ENCODE measurements around the gene DENND2C. TPM values are rescaled to one million over a fixed set of nuclear protein-coding genes. Genes with fewer than 3 reads are reported as not detected.
A peak's percentile ranks its signal among the peaks of the same experiment; 100 is the strongest.
"Not testable (repeated sequence)": the region's sequence is repeated elsewhere in the genome, so short reads cannot be mapped to it uniquely, and the experiment has no call there.

DENND2C gene
- total RNA-seq, 3 donors from 2014 or later (not counting 1 experiment from before 2014, with no cell fraction given): 1.6 to 6.7 (median 1.7) TPM

DNA sequence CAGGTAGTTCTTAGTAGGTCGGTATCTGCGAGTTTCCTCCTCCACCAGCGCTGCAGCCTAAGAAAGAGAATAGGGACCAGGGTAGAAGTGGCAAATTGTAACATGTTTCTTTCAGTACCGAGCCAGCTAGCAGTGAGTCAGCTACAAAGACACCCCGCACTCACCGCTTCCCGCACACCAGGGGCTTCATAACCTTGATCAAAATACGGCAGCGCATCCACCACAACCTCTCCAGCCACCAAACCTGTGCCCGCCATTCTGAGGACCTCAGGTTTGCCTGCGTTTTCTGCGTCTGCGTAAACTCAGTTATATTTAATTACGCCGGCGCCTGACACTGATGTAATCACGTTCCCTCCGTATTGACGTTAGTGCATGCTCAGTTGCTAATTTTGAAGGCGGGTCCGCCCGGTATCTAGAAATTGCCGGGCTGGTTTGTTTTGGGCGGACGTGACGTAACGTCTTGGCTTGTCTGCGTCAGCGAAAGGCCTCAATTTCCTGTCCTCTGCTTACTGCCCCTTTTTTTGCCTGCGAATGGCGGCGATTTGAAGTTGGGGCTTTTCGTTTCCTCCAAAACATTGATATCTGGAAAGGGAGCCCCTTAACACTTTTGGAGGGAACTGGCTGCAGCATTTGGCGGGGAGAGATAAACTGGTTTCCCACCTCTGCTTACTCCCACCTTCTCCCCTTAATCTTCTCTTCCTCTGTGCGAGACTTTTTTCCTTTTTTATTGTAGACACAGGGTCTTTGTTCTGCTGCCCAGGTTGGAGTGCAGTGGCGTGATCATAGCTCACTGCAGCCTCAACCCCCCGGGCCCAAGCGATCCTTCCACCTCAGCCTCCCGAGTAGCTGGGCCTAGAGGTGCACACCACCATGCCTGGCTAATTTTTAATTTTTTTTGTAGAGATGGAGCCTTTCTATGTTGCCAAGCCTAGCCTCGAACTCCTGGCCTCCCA is 88.2 kb downstream of the DENND2C start, which contains the start of gene BCAS2:
Gene BCAS2, minus strand, starts transcription at position 281 of the 953 bp plus-strand sequence. Its CDS starts 24 bp downstream, at position 257.
- Histone ChIP-seq H3K36me3 (ENCODE audit: control insufficient read depth, insufficient read depth, low read length) (peaks cover 25% of the 10 kb centered on the region), H3K4me3 (ENCODE audit: low read length) (peak within 1 kb of the TSS; percentile 75), H3K9me3 (ENCODE audit: control insufficient read depth, insufficient read depth, low read length) (peaks cover 7% of the 10 kb centered on the region), H3K4me1 (ENCODE audit: control insufficient read depth, insufficient read depth, low read length) (peaks cover 8% of the 10 kb centered on the region), H3K27ac (ENCODE audit: low read length) (peak within 1 kb of the TSS; percentile 95), H3K27me3 (ENCODE audit: control insufficient read depth, insufficient read depth, low read length) (peaks cover 4% of the 10 kb centered on the region)
- DNase-seq (peak; percentile 91 to 99), ATAC-seq (peak; percentile 93 to 97 (median 95))
- no peaks in the 10 kb centered on the region for H3K9me3 Mint-ChIP-seq
- H3K27ac Mint-ChIP-seq: peak within 1 kb of the TSS; percentile 98 to 99
- H3K27me3 Mint-ChIP-seq (ENCODE audit: low read depth in 2 of 2): peaks cover 4 to 21% of the 10 kb centered on the region in 2 donors
- WGBS (ENCODE audit: insufficient coverage): 7% methylated on average over 38 of the region's 40 CpGs
- peaks cover 30 to 33% of the 10 kb centered on the region in 2 donors for H3K4me1 Mint-ChIP-seq
- H3K36me3 Mint-ChIP-seq: no peaks in the 10 kb centered on the region
- peak within 1 kb of the TSS; percentile 96 for H3K4me3 Mint-ChIP-seq
- intact Hi-C loops (cut with micrococcal nuclease): loop anchor here (1.0 to 5.0 kb wide), 6 partner anchors 70 to 518 kb away; partner anchors contain the start of genes CSDE1, DENND2C, NRAS and TRIM33
- TF ChIP-seq, protein P1, sequence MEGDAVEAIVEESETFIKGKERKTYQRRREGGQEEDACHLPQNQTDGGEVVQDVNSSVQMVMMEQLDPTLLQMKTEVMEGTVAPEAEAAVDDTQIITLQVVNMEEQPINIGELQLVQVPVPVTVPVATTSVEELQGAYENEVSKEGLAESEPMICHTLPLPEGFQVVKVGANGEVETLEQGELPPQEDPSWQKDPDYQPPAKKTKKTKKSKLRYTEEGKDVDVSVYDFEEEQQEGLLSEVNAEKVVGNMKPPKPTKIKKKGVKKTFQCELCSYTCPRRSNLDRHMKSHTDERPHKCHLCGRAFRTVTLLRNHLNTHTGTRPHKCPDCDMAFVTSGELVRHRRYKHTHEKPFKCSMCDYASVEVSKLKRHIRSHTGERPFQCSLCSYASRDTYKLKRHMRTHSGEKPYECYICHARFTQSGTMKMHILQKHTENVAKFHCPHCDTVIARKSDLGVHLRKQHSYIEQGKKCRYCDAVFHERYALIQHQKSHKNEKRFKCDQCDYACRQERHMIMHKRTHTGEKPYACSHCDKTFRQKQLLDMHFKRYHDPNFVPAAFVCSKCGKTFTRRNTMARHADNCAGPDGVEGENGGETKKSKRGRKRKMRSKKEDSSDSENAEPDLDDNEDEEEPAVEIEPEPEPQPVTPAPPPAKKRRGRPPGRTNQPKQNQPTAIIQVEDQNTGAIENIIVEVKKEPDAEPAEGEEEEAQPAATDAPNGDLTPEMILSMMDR (IDR thresholded peaks at IDR 0.05): no peak

DNA sequence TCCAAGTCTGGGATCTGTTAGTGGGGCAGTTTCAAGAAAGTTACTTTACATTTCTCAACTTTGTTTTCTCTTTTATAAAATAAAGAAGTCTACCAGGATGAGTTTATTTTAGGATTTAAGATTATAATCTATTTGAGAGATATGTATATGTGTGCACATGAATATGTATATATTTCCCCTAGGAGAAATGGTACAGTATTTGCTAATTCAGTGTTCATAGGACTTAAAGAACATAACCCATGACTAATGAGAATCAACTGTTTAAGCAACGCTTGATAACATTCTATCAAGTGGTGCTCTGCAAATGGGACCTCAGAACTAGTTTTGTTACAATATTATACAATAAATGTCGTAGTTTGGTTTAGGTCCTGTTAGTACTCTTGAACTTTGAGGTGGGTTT is 95.5 kb downstream of the DENND2C start:
- H3K27me3 ChIP-seq (ENCODE audit: control insufficient read depth, insufficient read depth, low read length): no peaks in the 10 kb centered on the region
- DNase-seq (no peak), ATAC-seq (no peak)
- no peak overlapping the region for H3K27ac ChIP-seq (ENCODE audit: low read length)
- Mint-ChIP-seq H3K9me3 (no peaks in the 10 kb centered on the region), H3K36me3 (peaks cover 15% of the 10 kb centered on the region), H3K4me3 (no peak overlapping the region), H3K27ac (no peak overlapping the region), H3K27me3 (ENCODE audit: low read depth in 2 of 2) (no peaks in the 10 kb centered on the region), H3K4me1 (peaks cover 9 to 24% of the 10 kb centered on the region in 2 donors)
- peaks cover 83% of the 10 kb centered on the region for H3K36me3 ChIP-seq (ENCODE audit: control insufficient read depth, insufficient read depth, low read length)
- no peaks in the 10 kb centered on the region for H3K9me3 ChIP-seq (ENCODE audit: control insufficient read depth, insufficient read depth, low read length)
- intact Hi-C loops (cut with micrococcal nuclease): no loop called here
- WGBS (ENCODE audit: insufficient coverage): 100% methylated on average over 1 of the region's 2 CpGs
- H3K4me1 ChIP-seq (ENCODE audit: control insufficient read depth, insufficient read depth, low read length): no peaks in the 10 kb centered on the region
- TF ChIP-seq, protein P1 (IDR thresholded peaks at IDR 0.05): no peak
- no peak overlapping the region for H3K4me3 ChIP-seq (ENCODE audit: low read length)

DNA sequence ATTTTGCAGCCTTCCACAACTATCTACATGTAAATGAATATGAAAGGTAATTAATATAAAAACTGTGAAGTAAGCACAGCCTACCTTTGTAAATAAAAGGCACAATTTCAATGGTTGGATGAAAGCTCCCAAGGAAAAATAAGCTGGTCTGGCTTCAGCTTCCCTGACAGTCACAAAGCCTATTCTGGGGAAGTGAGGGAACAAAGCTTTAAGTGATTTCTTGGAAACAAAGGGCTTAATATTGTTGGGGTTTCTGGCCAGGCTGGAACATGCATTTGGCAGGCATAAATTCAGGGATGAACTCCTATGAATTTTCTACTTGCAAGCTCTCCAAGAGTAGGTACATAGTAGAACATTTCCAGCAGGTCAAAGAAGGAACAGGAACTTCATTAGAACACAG is 105.7 kb downstream of the DENND2C start:
- H3K27me3 Mint-ChIP-seq (ENCODE audit: low read depth in 2 of 2): no peaks in the 10 kb centered on the region
- H3K36me3 Mint-ChIP-seq: peaks cover 26% of the 10 kb centered on the region
- no peaks in the 10 kb centered on the region for H3K27me3 ChIP-seq (ENCODE audit: control insufficient read depth, insufficient read depth, low read length)
- H3K4me1 Mint-ChIP-seq: no peaks in the 10 kb centered on the region
- no peak for DNase-seq
- H3K4me3 Mint-ChIP-seq: no peak overlapping the region
- intact Hi-C loops (cut with micrococcal nuclease): no loop called here
- ATAC-seq: no peak
- no peaks in the 10 kb centered on the region for H3K9me3 ChIP-seq (ENCODE audit: control insufficient read depth, insufficient read depth, low read length)
- H3K27ac Mint-ChIP-seq: no peak overlapping the region
- TF ChIP-seq, protein P1 (IDR thresholded peaks at IDR 0.05): no peak
- H3K36me3 ChIP-seq (ENCODE audit: control insufficient read depth, insufficient read depth, low read length): peaks cover 35% of the 10 kb centered on the region
- no peak overlapping the region for H3K27ac ChIP-seq (ENCODE audit: low read length)
- no peaks in the 10 kb centered on the region for H3K9me3 Mint-ChIP-seq
- no peak overlapping the region for H3K4me3 ChIP-seq (ENCODE audit: low read length)
- peaks cover 2% of the 10 kb centered on the region for H3K4me1 ChIP-seq (ENCODE audit: control insufficient read depth, insufficient read depth, low read length)

DNA sequence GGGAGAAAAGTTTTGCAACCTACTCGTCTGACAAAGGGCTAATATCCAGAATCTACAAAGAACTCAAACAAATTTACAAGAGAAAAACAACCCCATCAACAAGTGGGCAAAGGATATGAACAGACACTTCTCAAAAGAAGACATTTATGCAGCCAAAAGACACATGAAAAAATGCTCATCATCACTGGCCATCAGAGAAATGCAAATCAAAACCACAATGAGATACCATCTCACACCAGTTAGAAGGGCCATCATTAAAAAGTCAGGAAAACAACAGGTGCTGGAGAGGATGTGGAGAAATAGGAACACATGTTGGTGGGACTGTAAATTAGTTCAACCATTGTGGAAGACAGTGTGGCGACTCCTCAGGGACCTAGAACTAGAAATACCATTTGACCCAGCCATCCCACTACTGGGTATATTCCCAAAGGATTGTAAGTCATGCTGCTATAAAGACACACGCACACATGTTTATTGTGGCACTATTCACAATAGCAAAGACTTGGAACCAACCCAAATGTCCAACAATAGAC is 106.8 kb downstream of the DENND2C start:
- ATAC-seq; H3K9me3 Mint-ChIP-seq; H3K4me1 Mint-ChIP-seq; intact Hi-C loops (cut with micrococcal nuclease); H3K27ac Mint-ChIP-seq; H3K4me1 ChIP-seq (ENCODE audit: control insufficient read depth, insufficient read depth, low read length); H3K4me3 ChIP-seq (ENCODE audit: low read length); H3K9me3 ChIP-seq (ENCODE audit: control insufficient read depth, insufficient read depth, low read length); H3K27ac ChIP-seq (ENCODE audit: low read length); DNase-seq; H3K27me3 Mint-ChIP-seq (ENCODE audit: low read depth in 2 of 2); H3K4me3 Mint-ChIP-seq; H3K27me3 ChIP-seq (ENCODE audit: control insufficient read depth, insufficient read depth, low read length): not testable (repeated sequence)
- peaks cover 26% of the 10 kb centered on the region for H3K36me3 Mint-ChIP-seq
- 100% methylated on average over 2 of the region's 3 CpGs for WGBS (ENCODE audit: insufficient coverage)
- peaks cover 24% of the 10 kb centered on the region for H3K36me3 ChIP-seq (ENCODE audit: control insufficient read depth, insufficient read depth, low read length)
